ENCODE measurements around the gene ADAM19. TPM values are rescaled to one million over a fixed set of nuclear protein-coding genes. Genes with fewer than 3 reads are reported as not detected.

Gene ADAM19
- total and polyA plus RNA-seq, 2 of the 4 experiments (the other 2 are of a cell fraction): 35.5 to 49.2 TPM

DNA sequence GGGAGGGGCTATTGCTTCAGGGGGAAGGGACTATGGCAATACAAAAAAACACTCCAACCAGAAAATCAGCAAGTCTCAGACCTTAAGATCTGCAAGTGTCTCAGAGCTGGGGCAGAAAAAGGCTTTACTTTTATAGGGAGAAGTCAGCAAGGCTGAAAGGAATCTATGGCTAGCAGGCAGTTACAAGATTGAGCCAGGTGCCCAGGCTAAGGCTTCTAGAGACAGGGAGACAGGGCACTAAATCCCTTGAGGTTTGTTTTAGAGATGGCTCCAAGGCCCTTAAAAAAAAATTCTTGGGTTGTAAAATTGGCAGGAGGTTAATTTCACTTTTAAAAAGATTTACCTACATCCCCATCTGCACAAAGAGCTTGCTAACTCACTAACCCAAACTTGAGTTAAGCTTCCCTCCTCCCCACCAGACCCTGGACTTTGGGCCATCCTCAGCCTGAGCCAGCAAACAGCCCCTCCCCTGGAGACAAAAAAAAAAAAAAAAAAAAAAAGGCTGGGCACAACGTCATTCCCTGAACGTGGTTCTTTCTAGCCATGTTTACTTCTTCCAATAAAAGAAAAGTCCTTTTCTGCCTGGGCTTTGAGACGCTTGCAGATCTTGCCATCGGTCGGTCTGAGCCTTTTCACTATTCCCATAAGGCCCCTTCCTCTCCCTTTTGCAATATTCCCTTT is 97.6 kb downstream of the ADAM19 start:
- H3K9ac ChIP-seq (ENCODE audit: low read depth, low read length): no peak overlapping the region
- ChIA-PET CTCF (interaction anchor here (1.1 kb wide), 1 partner anchor 107 kb away, joined by 3 read pairs; no protein-coding TSS in a partner anchor), POLR2A (ENCODE audit: unreplicated experiment) (no interaction called here)
- H4K8ac ChIP-seq (ENCODE audit: low read depth in 2 of 2, low read length in 2 of 2): no peak overlapping the region
- no peak overlapping the region for H2BK15ac ChIP-seq (ENCODE audit: low read depth, low read length)
- dilution Hi-C loops (cut with HindIII; ENCODE audit: low sequenced_read_pairs, unreplicated experiment): no loop called here
- no peak overlapping the region for H2BK5ac ChIP-seq (ENCODE audit: low read depth, low read length, poor library complexity, severe bottlenecking)
- no peak overlapping the region for H2BK120ac ChIP-seq (ENCODE audit: low read depth, low read length)
- H2AFZ ChIP-seq (replicated peaks; ENCODE audit: low read length, poor library complexity): no peak overlapping the region
- no peak for DNase-seq
- peaks cover 19% of the 10 kb centered on the region for H3K9me1 ChIP-seq (ENCODE audit: insufficient read depth, low read length)
- in situ Hi-C loops (cut with MboI; ENCODE audit: low sequenced_read_pairs): loop anchor here (5.0 kb wide), 1 partner anchor 111 kb away; no protein-coding TSS in a partner anchor
- peaks cover 14 to 43% of the 10 kb centered on the region in 2 experiments for H3K79me1 ChIP-seq (ENCODE audit: low read depth in 1 of 2, low read length in 2 of 2)
- no peaks in the 10 kb centered on the region for H3K9me3 ChIP-seq (ENCODE audit: control insufficient read depth, insufficient read depth, low read length)
- ATAC-seq (ENCODE audit: low read depth): no peak
- no peak overlapping the region for H3K56ac ChIP-seq (ENCODE audit: extremely low read depth, insufficient read depth, low read length)
- H2BK20ac ChIP-seq (ENCODE audit: low read depth, low read length): no peak overlapping the region
- no peaks in the 10 kb centered on the region for H3K27me3 ChIP-seq (ENCODE audit: control insufficient read depth, insufficient read depth, low read length)
- H2AK5ac ChIP-seq (ENCODE audit: low read depth, low read length): no peak overlapping the region
- BruUV-seq (replicated peaks): TSS peak; percentile 53
- H2AK9ac ChIP-seq (replicated peaks; ENCODE audit: low read depth, low read length, poor library complexity): no peak overlapping the region
- no CpG with 5 or more reads among the region's 5 CpGs for WGBS, 2 experiments (ENCODE audit: extremely low coverage in 2 of 2, insufficient read length in 1 of 2)
- no peak overlapping the region for H3K4me2 ChIP-seq (ENCODE audit: low read depth, low read length)
- intact Hi-C loops (cut with micrococcal nuclease): loop anchor here (1.0 to 5.0 kb wide), 7 partner anchors 45 to 240 kb away; partner anchors contain the start of gene ADAM19
- no peak overlapping the region; the same call in 1 of the 2 replicates for H3K23ac ChIP-seq (ENCODE audit: low read depth, low read length)
- H3K27ac ChIP-seq (ENCODE audit: insufficient read depth, low read length): no peak overlapping the region
- H3K18ac ChIP-seq (ENCODE audit: low read depth, low read length): no peak overlapping the region
- peaks cover 9% of the 10 kb centered on the region; the same call in 1 of the 2 replicates for H3K4me1 ChIP-seq (ENCODE audit: control insufficient read depth, insufficient read depth, low read length)
- no peak overlapping the region for H3K14ac ChIP-seq (replicated peaks; ENCODE audit: low read depth, low read length)
- no peak overlapping the region for H4K5ac ChIP-seq (ENCODE audit: low read depth, low read length)
- H3K36me3 ChIP-seq (ENCODE audit: control insufficient read depth, insufficient read depth, low read length): peaks cover 25% of the 10 kb centered on the region
- H4K91ac ChIP-seq (ENCODE audit: insufficient read depth, low read depth, low read length): no peak overlapping the region
- H3K4ac ChIP-seq (ENCODE audit: low read depth, low read length): no peak overlapping the region
- no peaks in the 10 kb centered on the region for H4K20me1 ChIP-seq (ENCODE audit: insufficient read depth, low read length)
- H3K4me3 ChIP-seq (ENCODE audit: insufficient read depth, low read depth, low read length): no peak overlapping the region
- TF ChIP-seq, protein P1, sequence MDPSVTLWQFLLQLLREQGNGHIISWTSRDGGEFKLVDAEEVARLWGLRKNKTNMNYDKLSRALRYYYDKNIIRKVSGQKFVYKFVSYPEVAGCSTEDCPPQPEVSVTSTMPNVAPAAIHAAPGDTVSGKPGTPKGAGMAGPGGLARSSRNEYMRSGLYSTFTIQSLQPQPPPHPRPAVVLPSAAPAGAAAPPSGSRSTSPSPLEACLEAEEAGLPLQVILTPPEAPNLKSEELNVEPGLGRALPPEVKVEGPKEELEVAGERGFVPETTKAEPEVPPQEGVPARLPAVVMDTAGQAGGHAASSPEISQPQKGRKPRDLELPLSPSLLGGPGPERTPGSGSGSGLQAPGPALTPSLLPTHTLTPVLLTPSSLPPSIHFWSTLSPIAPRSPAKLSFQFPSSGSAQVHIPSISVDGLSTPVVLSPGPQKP (IDR thresholded peaks at IDR 0.05; ENCODE audit: borderline replicate concordance, low read depth, low read length): no peak
- TF ChIP-seq RAD21 (IDR thresholded peaks at IDR 0.05; ENCODE audit: low read length): no peak
- TF ChIP-seq, protein P2, sequence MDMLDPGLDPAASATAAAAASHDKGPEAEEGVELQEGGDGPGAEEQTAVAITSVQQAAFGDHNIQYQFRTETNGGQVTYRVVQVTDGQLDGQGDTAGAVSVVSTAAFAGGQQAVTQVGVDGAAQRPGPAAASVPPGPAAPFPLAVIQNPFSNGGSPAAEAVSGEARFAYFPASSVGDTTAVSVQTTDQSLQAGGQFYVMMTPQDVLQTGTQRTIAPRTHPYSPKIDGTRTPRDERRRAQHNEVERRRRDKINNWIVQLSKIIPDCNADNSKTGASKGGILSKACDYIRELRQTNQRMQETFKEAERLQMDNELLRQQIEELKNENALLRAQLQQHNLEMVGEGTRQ (IDR thresholded peaks at IDR 0.05; ENCODE audit: low read depth, low read length): no peak
- no peak for TF ChIP-seq MAZ (IDR thresholded peaks at IDR 0.05; ENCODE audit: borderline replicate concordance, low read depth, low read length)
- no peak for TF ChIP-seq FOS (IDR thresholded peaks at IDR 0.05; ENCODE audit: low read depth, low read length)
- no peak for TF ChIP-seq POLR2A (IDR thresholded peaks at IDR 0.05; ENCODE audit: low read depth, low read length)
- TF ChIP-seq NFE2L2 (IDR thresholded peaks at IDR 0.05; ENCODE audit: low read depth, low read length): no peak
- TF ChIP-seq RCOR1 (IDR thresholded peaks at IDR 0.05; ENCODE audit: insufficient replicate concordance, low read length): no peak
- TF ChIP-seq SMC3 (IDR thresholded peaks at IDR 0.05; ENCODE audit: low read depth, low read length): no peak
- TF ChIP-seq MXI1 (IDR thresholded peaks at IDR 0.05; ENCODE audit: borderline replicate concordance, low read depth, low read length): no peak
- no peak for TF ChIP-seq CEBPB (IDR thresholded peaks at IDR 0.05; ENCODE audit: low read depth, low read length)
- TF ChIP-seq CHD1 (IDR thresholded peaks at IDR 0.05; ENCODE audit: low read depth, low read length): no peak
- TF ChIP-seq, protein P3, sequence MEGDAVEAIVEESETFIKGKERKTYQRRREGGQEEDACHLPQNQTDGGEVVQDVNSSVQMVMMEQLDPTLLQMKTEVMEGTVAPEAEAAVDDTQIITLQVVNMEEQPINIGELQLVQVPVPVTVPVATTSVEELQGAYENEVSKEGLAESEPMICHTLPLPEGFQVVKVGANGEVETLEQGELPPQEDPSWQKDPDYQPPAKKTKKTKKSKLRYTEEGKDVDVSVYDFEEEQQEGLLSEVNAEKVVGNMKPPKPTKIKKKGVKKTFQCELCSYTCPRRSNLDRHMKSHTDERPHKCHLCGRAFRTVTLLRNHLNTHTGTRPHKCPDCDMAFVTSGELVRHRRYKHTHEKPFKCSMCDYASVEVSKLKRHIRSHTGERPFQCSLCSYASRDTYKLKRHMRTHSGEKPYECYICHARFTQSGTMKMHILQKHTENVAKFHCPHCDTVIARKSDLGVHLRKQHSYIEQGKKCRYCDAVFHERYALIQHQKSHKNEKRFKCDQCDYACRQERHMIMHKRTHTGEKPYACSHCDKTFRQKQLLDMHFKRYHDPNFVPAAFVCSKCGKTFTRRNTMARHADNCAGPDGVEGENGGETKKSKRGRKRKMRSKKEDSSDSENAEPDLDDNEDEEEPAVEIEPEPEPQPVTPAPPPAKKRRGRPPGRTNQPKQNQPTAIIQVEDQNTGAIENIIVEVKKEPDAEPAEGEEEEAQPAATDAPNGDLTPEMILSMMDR (conservative IDR thresholded peaks at IDR 0.05; ENCODE audit: low read depth, low read length): no peak
- no peak for TF ChIP-seq MAFK (IDR thresholded peaks at IDR 0.05; ENCODE audit: low read depth, low read length)
- TF ChIP-seq RFX5 (IDR thresholded peaks at IDR 0.05; ENCODE audit: low read depth, low read length): no peak
